ENCODE data around the gene COASY. TPM values are rescaled to one million over a fixed set of nuclear protein-coding genes. Genes with fewer than 3 reads are reported as not detected.

The COASY gene
- total and polyA plus RNA-seq, 10 donors = 32.5 to 104 (median 66.5) TPM

DNA sequence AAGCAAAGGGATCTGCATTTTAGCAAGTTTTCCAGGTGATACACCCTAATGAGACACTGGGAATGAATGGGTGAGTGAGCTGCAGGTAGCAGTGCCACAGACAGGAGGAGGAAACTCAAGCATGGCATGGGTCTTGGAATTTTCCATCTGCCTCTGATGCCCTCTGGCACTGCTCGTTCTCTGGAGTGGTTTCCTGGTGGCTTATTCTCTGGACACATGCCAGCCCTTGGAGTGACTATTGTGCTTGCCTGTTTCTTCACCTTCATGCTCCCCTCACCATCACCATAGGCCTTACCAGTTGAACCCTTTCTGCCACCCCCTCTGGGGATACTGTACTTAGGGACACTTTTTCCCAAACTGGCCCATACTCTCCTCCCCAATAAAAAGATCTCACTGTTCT is 1.6 kb downstream of the COASY start:
- WGBS, 5 donors = 18 to 55% (median 26%) methylated on average over 1 of the region's 1 CpG
- Histone ChIP-seq H3K9me3 (no peaks in the 10 kb centered on the region), H3K36me3 (peaks cover 0 to 40% (median 23%) of the 10 kb centered on the region in 6 donors), H3K4me3 (peak overlapping the region in 6 of 8 donors; percentile 84 to 99 (median 91)), H3K4me1 (peaks cover 37 to 83% (median 55%) of the 10 kb centered on the region in 6 donors), H3K27me3 (replicated peaks in 1 of 7) (no peaks in the 10 kb centered on the region), H3K27ac (peak overlapping the region in 3 of 8 donors; percentile 90 to 98 (median 94))
- DNase-seq = no peak
- TF ChIP-seq POLR2A (IDR thresholded peaks at IDR 0.05) = no peak
- TF ChIP-seq, protein P1, sequence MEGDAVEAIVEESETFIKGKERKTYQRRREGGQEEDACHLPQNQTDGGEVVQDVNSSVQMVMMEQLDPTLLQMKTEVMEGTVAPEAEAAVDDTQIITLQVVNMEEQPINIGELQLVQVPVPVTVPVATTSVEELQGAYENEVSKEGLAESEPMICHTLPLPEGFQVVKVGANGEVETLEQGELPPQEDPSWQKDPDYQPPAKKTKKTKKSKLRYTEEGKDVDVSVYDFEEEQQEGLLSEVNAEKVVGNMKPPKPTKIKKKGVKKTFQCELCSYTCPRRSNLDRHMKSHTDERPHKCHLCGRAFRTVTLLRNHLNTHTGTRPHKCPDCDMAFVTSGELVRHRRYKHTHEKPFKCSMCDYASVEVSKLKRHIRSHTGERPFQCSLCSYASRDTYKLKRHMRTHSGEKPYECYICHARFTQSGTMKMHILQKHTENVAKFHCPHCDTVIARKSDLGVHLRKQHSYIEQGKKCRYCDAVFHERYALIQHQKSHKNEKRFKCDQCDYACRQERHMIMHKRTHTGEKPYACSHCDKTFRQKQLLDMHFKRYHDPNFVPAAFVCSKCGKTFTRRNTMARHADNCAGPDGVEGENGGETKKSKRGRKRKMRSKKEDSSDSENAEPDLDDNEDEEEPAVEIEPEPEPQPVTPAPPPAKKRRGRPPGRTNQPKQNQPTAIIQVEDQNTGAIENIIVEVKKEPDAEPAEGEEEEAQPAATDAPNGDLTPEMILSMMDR (IDR thresholded peaks at IDR 0.05 in 8 of 11, conservative IDR thresholded peaks at IDR 0.05 in 3 of 11) = no peak
- TF ChIP-seq POLR2AphosphoS5 (IDR thresholded peaks at IDR 0.05) = no peak
- intact Hi-C loops (cut with DNase I; ENCODE audit: low total_unique reads) = no loop called here

DNA sequence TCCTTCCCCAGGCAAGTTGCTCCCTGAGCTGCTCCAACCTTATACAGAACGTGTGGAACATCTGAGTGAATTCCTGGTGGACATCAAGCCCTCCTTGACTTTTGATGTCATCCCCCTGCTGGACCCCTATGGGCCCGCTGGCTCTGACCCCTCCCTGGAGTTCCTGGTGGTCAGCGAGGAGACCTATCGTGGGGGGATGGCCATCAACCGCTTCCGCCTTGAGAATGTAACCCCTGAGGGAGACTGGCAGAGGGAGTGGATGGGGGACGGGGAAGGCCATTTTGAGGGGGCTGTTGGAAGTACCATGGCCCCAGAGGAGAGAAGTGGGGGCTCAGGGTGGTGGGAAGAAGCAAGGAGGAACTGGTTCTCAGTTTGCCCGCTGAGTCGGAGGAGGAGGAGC is 2.0 kb downstream of the COASY start:
- TF ChIP-seq POLR2AphosphoS5 (IDR thresholded peaks at IDR 0.05) = no peak
- TF ChIP-seq, protein P1 (IDR thresholded peaks at IDR 0.05 in 8 of 11, conservative IDR thresholded peaks at IDR 0.05 in 3 of 11) = no peak
- no peak for TF ChIP-seq POLR2A (IDR thresholded peaks at IDR 0.05)
- Histone ChIP-seq H3K27me3 (replicated peaks in 1 of 7) (no peaks in the 10 kb centered on the region), H3K9me3 (no peaks in the 10 kb centered on the region), H3K4me3 (peak overlapping the region in 1 of 8 donors; percentile 99), H3K36me3 (peaks cover 0 to 44% (median 27%) of the 10 kb centered on the region in 6 donors), H3K4me1 (peaks cover 39 to 87% (median 59%) of the 10 kb centered on the region in 6 donors), H3K27ac (peak overlapping the region in 3 of 8 donors; percentile 90 to 98 (median 94))
- no peak for DNase-seq
- WGBS, 5 donors = 74 to 85% (median 81%) methylated on average over 9 of the region's 9 CpGs
- intact Hi-C loops (cut with DNase I; ENCODE audit: low total_unique reads) = no loop called here

- 89 to 94% (median 90%) methylated on average over 13 to 15 of the region's 15 CpGs for WGBS, 5 donors
- no peak for DNase-seq
- Histone ChIP-seq H3K36me3 (peaks cover 0 to 54% (median 38%) of the 10 kb centered on the region in 6 donors), H3K4me3 (no peak overlapping the region), H3K4me1 (peaks cover 39 to 93% (median 65%) of the 10 kb centered on the region in 6 donors), H3K9me3 (no peaks in the 10 kb centered on the region), H3K27ac (peak overlapping the region in 3 of 8 donors; percentile 95 to 98 (median 98)), H3K27me3 (replicated peaks in 1 of 7) (no peaks in the 10 kb centered on the region)
- TF ChIP-seq POLR2A (IDR thresholded peaks at IDR 0.05) (no peak), POLR2AphosphoS5 (IDR thresholded peaks at IDR 0.05) (peak in 1 of 3 donors; percentile 3)
- TF ChIP-seq, protein P1 (IDR thresholded peaks at IDR 0.05 in 8 of 11, conservative IDR thresholded peaks at IDR 0.05 in 3 of 11) = no peak
- intact Hi-C loops (cut with DNase I; ENCODE audit: low total_unique reads) = no loop called here
Measured at GRCh38 chr17:42564815-42565522, 3.0 kb downstream of the COASY start.

- Histone ChIP-seq H3K9me3 (no peaks in the 10 kb centered on the region), H3K27ac (peak overlapping the region in 6 of 8 donors; percentile 92 to 98 (median 96)), H3K4me1 (peaks cover 39 to 92% (median 68%) of the 10 kb centered on the region in 6 donors), H3K4me3 (peak overlapping the region in 2 of 8 donors; percentile 92 to 98), H3K36me3 (peaks cover 0 to 61% (median 45%) of the 10 kb centered on the region in 6 donors), H3K27me3 (replicated peaks in 1 of 7) (no peaks in the 10 kb centered on the region)
- DNase-seq = no peak
- TF ChIP-seq POLR2AphosphoS5 (IDR thresholded peaks at IDR 0.05) (peak in 1 of 3 donors; percentile 16), POLR2A (IDR thresholded peaks at IDR 0.05) (no peak)
- 88 to 93% (median 90%) methylated on average over 14 to 16 of the region's 16 CpGs for WGBS, 5 donors
- intact Hi-C loops (cut with DNase I; ENCODE audit: low total_unique reads) = no loop called here
Measured at GRCh38 chr17:42565523-42566214, 3.7 kb downstream of the COASY start.

Measured in spleen (tissue), 11 donors.